NCI-H1092 (cell line): Measurements from ENCODE around the gene ADARB2.

Source experiments
- DNase-seq: peaks from one replicate; lab custom pipeline; 2025; lab: John Stamatoyannopoulos, UW

Gene ADARB2

DNA sequence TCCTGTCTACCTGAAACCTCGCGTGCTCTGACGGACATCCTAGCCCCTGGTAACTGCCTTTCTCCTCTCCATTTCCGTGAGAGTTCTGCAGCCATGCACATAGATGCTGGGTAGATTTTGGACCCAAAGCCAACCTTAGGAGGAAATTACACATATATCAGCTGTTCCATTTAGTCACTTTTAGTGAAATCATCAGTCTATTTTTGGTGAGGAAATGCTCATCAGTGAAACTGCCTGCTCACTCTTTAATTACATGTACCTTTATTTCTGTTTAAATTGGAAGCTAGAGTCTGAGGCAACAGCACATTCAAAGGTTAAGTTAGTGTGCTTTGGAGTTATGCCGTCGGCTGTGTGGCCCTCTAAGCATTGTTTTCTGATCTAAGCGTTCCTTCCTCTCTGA, 449.8 kb downstream of the ADARB2 start:
- DNase-seq = no peak

DNA sequence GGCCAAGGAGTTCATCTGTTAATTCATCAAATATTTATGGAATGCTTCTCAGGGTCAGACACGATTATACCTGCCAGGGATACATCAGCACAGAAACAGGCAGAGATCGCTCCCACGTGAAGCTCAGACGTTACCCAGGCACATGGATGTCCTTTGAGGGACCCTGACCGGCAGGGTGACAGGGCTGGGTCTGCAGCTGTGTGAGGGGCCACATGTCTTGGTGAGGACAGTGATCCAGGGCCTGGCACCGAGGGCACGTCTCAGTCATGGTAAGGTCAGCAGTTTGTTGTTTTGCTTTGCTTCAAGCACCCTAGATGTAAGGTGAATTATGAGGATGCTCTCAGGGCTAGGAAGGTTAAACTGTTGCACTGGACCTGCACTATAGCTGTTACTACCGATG, 453.2 kb downstream of the ADARB2 start:
- DNase-seq = no peak

DNA sequence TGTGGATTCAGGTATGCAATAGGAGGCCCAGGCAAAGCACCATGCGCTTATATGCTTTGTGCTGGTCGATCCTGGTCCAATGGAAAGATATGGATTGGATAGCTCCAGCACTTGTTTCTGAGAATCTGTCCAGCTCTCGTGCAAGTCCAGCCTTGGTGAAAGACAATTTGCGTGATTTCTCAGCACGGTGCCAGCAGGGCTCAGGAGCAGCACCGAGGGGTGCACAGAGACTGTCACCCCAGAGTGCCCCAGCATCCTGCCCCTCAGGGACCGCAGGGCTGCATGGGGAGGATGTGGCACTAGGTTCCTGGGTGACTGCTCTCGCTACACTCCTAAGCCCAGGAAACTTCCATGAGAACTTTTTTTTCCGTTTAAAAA, 455.9 kb downstream of the ADARB2 start:
- DNase-seq = no peak

DNA sequence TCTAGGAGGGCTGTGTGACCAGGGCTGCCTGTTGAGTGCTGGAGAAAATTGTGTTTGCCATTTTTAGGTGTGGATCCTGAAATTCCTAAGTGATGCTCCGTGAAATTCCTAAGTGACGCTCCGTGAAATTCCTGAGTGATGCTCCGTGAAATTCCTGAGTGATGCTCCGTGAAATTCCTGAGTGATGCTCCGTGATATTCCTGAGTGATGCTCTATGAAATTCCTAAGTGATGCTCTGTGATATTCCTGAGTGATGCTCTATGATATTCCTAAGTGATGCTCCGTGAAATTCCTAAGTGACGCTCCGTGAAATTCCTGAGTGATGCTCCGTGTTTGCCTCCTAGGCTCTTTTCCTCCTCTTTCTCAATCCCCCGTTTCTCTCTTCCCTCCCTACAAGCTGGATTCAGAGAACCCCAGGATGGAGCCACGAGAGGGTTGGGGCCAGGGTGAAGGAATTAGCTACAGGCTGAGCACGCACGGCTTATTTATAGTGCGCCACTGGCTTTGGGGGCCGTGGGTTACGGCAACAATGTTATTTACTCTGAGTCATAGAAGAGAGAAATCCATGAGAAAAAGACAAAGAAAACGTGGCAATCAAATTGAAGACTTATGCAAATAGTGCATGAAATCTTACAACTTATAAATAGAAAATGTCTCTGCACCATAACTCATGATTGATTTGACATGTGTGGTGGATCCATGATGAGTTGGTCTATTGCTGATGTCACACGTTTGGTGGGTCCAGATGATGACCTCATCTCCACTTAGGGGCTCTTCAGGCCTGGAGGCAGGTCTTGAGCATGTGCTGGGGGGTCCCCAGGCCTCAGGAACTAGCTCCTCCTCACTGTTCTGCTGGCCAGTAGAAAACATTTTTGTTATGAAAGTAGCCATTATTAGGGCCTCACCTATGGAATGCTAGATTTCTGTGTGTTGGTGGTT, 456.6 kb downstream of the ADARB2 start:
- DNase-seq = no peak

DNA sequence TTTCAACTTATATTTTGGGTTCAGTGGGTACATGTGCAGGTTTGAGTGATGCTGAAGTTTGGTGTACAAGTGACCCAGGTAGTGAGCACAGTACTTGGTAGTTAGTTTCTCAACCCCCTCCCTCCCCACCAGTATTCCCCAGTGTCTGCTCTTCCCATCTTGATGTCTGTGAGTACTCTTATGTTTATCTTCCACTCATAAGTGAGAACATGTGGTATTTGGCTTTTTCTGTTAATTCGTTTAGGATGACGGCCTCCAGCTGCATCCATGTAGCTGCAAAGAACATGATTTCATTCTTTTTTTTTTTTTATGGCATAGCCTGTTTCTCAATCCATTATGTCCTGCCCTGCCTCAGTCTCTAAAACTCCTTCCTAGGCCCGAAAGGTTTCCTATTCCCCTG, 459.0 kb downstream of the ADARB2 start:
- no peak for DNase-seq

DNA sequence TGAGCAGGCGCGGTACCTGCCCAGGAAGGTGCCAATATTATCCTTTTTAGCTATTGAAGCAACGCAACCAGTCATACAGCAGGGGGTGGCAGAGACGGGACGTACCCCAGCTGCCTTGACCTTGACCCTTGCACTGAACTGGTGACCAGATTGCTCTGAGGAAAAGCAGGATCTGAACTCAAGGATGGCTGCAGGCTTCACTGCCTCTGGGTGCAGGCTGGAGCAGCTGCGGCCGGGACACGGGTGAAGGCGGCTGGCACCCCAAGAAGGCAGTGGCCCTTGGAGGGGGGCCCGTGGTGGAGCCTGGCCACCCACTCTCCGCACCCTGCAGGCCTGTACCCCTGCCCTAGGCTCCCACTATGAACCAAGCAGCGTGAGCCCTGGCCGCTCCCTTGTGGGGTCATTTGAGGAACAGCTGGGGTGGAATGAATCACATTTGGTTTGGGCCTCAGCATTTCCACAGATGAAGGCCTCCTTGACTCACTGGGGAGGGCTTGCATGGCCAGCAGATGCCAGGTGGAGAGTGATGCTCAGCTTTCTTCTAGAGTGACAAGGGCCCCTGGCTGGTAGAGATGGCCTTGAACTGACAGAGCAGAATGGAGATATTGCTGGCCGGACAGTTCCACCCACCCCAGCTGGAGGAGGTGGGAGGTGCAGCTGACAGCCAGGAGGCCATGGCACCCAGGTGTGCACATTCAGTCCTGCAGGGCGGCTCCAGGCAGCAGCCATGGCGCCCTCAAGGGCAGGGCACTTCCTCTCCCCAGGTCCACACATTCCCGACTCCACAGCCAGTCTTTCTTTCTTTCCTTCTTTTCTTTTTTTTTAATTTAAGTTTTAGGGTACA, 462.4 kb downstream of the ADARB2 start:
- DNase-seq = no peak

DNA sequence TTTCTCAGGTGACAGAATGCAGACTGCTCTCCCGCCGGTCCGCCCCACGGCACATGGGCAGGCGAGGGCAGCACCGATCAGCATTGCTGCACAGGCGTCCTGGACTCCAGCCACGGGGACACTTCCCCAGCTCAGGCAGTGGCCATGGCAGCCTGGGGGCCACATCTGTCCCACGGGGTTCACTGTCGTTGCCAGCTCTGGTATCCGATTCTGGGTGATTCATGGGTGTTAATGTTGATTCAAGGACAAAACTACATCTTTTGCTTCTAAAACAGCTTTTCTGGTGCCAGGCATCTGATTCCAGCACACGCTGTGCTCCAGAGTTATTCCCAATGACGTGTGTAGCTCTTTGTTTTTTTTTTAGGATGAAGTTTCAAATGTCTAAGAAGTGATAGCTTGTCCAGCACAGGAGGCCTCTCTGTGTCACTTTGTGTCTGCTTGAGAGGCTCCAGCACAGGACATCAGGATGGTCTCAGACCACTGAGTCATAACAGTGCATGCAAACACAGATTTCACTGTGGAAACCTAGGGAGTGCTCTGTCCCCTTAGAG, 463.1 kb downstream of the ADARB2 start:
- DNase-seq = no peak

DNA sequence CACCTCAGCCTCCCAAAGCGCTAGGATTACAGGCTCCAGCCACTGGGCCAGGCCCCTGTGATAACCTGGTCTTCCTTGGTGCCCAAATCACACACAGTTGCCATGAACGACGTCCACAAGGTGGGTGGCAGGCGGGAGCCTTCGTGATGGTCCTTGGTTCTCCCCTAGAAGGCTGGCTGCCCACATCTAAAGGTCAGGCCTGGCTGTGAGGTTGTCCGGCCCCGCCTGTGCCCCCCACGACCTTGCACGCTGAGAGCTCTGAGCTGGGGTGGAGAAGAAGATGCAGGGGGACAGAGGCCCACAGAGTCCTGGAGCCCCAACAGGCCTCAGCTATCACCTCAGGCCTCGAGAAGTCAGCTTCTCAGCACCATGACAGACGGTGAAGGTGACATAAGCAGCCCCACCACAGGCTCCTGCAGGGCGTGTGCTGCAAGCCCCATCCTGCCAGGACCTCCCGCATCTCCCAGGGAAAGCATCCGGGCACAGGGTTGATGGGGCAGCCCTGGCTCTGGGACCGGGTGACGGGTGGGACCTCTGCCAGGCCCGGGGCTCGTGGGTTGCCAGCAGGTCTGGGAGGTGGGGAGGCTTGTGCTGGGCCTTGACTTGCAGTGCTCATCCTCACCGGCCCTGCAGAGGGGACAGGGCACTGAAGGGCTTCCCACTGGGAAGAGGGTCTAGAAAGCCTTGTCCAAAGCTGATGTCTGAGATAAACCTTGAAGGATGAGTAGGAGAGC, 463.8 kb downstream of the ADARB2 start:
- DNase-seq = no peak

DNA sequence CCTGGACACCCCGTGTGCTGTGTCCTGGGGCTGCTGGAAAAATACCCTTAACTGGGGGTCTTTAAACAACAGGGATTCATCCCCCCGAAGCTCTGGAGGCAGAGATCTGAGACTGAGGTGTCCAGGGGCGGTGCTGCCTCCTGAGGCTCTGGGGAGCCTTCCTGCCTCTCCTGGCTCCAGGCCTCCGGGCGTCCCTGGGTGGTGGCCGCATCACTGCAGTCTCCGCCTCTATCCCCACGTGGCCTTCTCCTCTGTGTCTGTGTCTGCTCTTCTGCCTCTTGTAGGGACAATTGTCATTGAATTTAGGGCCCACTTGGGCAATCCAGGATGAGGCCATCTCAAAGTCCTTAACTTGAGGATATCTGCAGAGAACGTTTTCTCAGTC, 464.6 kb downstream of the ADARB2 start:
- DNase-seq = no peak

DNA sequence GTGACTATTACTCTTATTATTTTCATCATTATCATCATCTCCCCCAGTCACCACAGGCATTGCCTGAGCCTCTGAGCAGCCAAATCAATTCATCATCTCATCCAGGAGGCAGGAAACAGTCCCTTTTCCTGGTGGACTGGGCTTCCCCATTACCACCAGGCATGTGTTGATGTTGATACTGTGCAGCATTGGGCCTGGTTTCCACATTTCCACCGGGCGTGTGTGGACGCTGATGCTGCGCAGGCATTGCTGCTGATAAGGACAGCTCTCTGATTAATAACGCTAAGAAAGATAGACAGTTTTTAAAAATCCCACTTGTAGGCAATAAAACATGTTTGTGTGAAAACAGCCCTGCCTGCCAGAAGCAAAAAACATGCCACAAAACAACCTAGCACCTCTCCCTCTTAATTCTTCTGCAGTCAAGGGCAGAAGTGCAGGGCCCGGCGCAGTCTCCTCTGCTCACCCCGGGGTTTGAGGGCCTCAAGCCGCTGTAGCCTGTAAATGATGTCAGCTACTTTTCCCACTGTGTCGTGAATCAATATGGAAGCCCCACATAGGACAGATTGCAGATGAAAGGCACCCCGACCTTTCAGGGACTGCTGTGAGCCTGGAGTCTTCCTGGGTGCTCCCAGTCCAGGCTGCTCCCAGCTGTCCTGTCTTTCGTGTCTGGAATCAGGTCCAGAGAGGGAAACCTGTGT, 465.1 kb downstream of the ADARB2 start:
- no peak for DNase-seq

DNA sequence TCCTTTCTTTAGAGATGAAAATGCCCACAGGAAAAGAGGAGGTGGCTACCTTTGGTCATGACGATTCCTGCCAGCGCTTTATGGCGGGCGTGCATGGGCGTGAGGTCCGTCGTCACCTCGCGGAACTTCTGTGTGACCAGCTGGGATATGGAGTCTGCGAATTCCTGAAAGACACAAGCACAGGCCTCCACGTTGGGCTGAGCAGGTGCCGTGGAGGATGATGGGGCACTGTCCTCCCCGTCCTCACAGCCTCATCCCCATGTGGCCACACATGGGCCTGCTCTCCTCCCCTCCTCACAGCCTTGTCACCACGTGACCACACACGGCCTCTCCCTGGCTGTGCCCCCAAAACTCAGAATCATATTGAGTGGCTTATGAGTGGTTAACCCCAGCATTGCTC, 466.4 kb downstream of the ADARB2 start:
- no peak for DNase-seq

DNA sequence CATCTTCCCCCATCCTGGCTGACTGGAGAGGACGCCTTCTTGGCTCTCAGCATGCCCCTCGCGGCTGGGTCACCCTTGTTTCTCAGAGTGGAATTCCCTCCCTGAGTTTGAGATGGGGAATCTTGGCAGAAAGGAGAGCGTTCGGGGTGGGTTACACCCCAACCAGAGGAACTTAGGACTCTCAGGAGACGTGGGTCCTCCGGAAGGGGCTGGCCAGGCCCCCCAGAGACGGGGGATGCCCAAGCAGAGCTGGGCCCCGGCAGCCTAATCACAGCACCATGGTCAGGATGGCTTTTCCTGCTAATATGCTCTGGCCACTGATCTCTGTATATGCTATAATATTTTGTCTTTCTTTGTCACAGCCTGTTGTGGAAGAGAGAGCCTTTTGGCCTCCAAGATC, 466.8 kb downstream of the ADARB2 start:
- no peak for DNase-seq

DNA sequence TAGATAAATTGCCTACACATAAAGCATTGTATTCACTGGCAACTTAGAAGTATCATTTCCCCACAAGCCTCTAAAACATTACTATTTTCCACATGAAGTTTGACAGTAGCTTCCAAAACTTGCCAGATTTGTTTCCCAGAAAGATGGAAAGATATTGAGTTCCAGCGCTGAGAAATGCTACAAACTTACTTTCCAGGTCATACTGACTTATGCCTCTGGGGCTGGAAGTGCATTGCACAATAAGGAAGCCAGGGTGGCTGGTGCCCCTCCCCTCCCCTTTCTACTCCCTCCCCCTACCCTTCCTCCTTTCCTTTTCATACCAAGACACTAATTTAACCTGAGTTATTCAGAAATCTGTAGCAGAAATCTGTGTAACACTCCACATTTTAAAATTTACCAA, 468.5 kb downstream of the ADARB2 start:
- DNase-seq = no peak

DNA sequence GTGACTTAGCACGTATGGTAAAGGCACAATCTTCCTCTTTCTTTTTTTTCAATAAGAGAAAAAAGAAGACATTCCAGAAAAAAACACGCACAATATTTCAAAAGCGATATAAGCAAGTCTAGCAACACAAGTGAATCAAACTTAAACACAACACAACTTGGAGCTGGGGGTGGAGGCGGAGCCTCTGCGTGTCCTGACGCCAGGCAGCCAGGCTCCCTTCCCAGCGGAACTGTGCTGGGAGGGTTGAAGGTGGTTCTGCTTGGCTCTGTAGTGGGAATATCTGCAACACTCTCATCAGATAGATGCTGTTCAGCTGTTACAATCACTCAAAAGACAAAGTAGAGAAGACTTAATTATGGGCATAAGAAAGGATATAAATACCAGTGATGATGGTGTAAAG, 469.8 kb downstream of the ADARB2 start:
- DNase-seq = no peak

DNA sequence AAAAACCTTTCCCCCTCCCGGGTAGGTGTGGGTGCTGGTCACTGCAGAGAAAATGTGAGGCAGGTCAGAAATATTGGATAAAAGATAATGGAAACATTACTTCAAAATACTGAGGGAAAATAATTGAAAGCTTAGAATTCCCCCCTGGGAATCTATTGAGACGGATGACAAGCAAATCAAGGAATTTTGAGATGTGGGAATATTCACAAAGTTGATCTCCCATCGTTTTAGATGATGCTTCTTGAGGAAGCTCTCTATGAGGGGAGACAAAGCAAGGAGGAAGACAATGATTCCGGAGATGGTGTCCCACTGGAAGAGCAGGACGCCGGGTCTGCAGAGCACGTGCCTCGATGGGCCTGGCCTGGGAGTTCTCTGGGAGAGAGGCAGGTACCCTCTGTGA, 470.2 kb downstream of the ADARB2 start:
- no peak for DNase-seq

DNA sequence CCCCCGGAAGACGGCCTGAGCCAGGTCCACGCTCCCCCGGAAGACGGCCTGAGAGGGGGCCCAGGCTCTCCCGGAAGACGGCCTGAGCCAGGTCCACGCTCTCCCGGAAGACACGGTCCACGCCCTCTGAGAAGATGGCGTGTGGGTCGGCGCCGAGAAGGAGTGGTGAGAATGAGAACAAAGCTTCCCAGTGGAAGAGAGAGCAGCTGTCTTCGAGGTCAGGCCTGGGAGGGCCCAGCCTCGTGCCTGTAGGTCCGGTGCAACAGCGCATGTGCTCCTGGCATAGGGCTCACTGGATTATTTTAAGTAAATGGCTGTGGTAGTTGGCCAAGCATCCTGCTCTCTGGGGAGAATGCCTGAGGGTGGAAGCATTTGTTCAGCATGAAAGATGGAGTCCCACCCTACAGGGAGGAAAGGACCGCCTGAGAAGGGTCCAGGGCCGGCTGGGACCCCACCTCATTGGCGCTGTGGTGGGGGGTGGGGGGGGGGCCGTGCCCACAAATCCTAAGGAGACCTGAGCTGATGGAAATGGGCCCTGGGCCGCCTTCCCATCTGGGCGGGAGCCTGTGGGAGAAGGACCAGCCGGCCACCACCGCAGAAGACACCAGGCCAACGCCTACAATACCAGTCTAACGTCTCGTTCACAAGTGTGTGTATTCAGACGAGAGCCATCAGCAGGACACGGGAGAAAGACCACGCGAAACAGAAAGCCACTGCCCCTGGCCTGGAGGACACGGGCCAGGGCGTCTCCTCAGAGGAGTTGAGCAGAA, 471.1 kb downstream of the ADARB2 start:
- DNase-seq = no peak

DNA sequence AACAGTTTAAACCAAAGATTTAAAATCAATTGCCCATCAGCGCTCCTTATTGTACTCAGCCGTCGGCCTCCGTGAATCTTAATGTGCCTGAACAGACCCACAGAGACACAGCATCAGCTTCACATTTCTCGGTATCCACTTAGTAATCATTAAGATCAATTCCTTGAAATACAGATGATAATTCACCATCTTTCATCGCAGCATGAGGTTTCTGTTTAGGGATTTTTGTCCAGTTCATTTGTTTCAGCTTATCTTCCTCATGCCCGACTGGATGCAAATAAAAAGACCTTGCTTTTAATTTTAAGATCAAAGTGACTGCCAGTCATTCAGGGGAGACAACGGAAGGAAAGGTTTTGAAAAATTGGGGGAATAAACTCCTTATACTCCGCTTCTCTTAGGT, 473.3 kb downstream of the ADARB2 start:
- DNase-seq = no peak

DNA sequence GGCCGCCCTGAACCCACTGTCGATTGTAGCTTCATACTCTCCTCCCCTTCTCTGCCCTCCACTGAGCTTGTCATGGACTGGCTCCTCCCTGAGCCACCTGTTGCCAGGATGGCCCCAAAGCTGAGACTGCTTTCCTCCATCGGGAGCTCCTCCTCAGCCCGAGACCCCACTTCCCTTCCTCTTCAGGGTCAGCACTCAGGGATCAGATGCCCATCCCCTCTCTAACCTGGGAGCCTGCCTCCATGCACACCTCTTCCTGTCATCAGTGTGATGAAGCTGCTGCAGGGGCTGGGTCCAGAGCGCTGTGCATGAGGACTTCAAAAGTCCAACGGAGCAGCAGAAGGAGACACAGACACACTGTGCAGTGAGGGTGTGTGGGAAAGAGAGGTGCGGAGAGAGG, 480.1 kb downstream of the ADARB2 start:
- DNase-seq = no peak

DNA sequence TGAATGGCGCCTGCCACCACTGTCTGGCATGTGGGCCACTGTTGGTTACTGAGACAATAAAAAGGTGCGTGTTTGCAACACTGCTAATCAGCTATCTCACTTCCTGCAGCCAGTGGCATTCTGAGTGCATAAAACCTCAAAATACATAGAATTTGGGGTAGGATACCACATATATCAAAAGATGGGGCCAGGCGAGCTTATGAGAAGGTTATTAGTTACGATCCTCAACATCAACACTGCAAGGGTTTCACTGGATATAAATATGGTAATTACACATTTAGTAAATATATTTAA, 480.9 kb downstream of the ADARB2 start:
- no peak for DNase-seq

DNA sequence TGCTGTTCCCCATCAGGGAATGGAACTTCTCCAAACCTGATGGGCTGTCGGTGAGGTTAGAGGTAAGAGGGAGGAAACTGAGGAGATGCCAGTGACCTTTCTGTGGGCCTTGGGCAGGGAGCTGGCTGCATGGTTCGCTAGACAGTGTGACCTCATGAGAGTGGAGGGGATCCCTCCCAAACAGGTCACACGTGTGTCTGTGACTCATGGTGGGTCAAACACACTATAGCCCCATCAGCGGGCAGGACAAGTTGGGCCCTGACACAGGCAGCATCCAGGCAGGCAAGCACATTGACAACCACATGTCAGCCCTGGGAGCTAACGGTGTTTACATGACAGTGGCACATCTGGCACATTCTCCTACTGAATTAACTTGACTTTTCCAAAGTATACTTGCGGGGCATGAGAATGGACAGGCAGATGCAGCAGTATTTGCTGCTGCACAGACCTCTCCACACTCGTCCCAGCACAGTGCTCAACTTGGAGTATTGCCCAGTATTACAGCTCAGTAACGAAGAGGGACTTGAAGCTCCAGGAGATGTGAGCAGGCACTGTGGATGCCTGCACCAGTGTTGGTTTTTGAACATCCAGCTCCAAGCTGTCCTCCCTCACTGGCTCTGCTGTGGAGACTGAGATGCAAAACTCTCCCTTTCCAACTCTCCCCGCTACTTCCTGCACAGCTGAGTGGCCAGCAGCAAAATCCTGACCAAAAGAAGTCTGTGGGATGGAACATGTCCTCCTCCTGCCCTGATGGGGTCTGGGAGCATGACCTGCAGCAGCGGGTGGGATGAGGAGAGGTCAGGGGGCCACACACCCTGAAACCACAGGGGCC, 481.5 kb downstream of the ADARB2 start:
- no peak for DNase-seq
